Activated CD4-positive, alpha-beta T cell treated with anti-CD3 and anti-CD28 coated beads for 24 hours (primary cell): ENCODE data around the gene TMPRSS2.

Experiments used
- DNase-seq, 2 donors: peaks; one replicate each; pipeline ENCODE4 v3.0.0-alpha.2; 2020; ENCODE audit warnings: low read depth in 2 of 2

TMPRSS2 gene

DNA sequence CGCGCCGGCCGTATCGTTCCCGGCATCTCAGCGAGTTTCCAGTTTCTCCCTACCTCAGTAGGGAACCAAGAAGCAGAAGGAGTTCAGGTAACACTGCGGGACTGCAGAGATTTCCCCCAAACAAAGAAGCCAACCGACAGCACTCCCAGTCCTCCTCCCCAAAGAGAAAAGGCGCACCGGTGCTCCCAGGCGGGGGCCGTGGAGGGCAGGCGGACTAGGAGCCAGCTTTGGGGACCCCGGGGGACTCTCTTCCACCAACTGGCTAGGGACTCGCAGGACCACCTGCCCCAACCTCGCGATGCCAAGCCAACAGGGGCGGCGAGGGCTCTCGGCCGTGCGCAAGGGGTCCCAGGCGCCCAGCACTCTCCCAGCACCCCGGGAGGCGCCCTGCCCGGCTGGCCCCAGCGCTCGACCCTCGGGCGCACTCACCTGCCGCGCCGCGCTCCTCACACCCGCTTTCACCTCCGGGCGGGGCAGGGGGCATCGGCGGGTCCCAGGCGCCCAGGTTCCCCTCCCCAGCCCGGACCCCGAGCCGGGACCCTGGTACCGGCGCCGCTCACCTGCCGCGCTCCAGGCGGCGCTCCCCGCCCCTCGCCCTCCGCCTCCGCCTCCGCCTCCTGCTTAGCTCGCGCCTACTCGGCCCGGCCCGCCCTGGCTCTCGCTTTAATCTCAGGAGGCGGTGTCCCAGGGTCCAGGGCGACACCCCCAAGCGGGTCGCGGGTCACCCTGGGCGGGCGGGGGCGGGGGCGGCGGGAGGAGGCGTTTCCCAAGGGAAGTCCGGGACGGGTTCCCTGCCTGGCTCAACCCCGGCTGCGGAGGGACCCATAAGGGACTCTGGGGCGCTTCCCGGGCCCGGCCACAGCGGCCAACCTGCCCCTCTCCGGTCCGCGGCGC is at the start of gene TMPRSS2:
Gene TMPRSS2, minus strand, starts transcription at position 638 of the 894 bp plus-strand sequence. CDS start 10,025 bp downstream, outside the sequence.
- no peak for DNase-seq

GRCh38 chr21:41555057-41555456 is 47.1 kb upstream of the TMPRSS2 start:
- no peak for DNase-seq

DNA sequence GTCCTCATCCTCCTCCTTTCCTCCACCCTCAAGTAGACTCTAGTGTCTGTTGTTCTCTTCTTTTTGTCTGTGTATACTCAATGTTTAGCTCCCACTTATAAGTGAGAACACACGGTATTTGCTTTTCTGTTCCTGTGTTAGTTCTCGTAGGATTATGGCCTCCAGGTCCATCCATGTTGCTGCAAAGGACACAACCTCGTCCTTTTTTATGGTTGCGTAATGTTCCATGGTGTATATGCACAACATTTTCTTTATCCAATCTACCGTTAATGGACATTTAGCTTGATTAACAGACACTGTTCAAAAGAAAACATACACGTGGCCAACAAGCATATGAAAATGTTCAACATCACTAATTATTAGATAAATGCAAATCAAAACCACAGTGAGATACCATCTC is 44.3 kb upstream of the TMPRSS2 start:
- DNase-seq = no peak

GRCh38 chr21:41548781-41549180 is 40.8 kb upstream of the TMPRSS2 start:
- DNase-seq = no peak

- DNase-seq = no peak
These were observed 39.2 kb upstream of the TMPRSS2 start for GRCh38 chr21:41547111-41547510.

DNA sequence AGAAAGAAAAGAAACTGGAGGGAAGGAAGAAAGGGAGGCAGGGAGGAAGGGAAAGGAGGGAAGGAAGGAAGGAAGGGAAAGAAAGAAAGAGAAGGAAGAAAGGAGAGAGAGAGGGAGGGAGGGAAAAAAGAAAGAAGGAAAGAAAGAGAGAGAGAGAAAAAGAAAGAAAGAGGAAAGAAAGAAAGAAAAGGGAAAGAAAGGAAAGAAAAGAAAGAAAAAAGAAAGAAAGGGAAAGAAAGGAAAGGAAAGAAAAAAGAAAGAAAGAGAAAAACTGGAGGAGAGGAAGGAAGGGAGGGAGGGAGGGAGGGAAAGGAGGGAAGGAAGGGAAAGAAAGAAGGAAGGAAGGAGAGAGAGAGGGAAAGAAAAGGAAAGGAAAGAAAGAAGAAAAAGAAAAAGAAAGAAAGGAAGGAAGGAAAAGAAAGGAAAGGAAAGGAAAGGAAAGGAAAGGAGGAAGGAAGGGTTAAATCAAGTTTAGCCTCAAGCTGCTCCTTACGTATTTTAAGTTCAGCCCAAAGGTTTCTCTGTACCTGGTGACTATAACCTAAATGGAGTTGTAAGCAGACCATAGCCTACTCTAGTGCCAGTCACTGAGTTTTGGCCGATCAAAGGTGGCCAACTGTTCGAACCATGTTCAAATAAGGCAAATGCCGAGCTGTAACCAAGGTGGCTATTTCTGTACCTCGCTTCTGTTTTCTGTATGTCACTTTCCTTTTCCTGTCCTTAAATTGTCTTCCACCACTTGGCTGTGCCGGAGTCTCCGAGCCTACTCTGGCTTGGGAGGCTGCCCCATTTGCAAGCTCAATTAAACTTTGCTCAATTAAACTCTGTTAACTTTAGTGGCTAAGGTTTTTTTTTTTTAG is 37.8 kb upstream of the TMPRSS2 start:
- DNase-seq = no peak

DNA sequence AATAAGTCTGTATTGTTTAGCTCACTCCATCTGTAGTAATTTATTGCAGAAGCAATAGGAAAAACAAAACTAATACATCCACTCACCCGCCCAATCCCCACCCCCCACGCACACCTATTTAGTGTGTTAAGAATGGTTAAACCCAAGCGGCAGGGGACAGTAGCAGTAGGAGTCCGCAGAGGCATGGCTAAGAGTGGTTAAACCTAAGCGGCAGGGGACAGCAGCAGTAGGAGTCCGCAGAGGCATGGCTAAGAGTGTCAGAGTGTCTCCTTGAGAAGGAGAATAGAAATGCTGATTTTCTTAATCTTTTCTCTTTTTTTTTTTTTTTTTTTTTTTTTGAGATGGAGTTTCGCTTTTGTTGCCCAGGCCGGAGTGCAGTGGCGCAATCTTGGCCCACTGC is 34.8 kb upstream of the TMPRSS2 start:
- no peak for DNase-seq

DNA sequence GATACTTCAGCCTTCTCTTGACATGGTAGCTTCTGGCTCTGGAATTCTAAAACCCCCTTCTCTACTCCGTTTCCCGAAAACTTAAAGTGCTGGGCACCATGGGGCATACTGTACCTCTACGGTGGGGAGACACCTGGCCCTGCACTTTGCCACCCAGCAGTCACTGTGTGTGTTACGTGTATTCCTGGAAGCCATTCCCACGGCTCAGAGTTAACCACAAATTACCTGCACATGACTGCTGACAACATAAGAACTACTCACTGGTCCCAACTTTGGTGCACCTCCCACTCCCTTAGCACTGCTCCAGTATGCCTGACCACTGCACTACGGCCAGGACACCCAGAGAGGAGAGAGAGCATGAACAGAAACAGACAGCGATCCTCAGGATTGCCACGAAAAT is 29.4 kb upstream of the TMPRSS2 start:
- no peak for DNase-seq

DNA sequence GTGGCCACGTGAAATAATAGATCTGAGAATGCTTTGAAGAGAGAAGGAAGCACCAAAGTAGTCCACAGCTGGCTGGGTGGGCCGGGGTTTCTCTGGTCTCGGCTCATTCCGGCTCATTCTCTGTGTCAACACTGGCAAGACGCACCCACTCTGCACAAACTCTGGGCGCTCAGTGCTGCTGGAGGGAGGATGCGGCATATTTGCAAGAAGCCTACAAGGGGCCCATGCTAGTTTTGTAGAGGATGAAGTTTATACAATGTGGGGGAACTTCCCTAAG is 28.8 kb upstream of the TMPRSS2 start:
- DNase-seq = no peak

- DNase-seq = no peak
These were observed 28.3 kb upstream of the TMPRSS2 start for GRCh38 chr21:41536076-41536826.

GRCh38 chr21:41530366-41530765 is 22.4 kb upstream of the TMPRSS2 start:
- no peak for DNase-seq

- no peak for DNase-seq
These were observed 21.8 kb upstream of the TMPRSS2 start for GRCh38 chr21:41529769-41530168.

GRCh38 chr21:41526478-41527087 is 18.6 kb upstream of the TMPRSS2 start:
- DNase-seq = no peak

- DNase-seq = no peak
These were observed 15.2 kb upstream of the TMPRSS2 start for GRCh38 chr21:41523175-41523574.

DNA sequence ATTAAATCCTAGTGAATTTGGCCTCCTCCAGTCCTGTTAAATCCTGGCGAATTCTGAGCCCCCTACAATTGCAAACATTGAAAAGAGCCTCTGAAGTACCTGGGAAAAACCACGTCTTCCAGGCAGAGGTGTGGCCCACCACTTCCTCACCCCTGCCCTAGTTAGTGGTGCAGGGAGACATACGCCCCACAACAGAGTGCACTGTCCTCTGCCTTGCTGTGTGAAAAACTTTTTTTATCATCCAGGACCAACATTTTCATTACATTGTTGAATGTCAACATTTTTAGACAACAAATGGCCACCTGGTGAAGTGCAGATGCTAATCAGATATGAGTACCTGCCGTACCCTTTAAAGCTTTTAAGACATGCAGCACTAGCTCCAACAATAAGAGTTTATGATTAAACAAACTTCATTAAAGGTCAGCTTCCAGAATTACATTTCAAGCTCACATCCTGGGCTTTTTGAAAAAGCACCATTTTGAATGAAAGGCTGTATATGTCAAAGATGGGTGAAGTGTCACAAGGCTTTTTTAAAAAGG is 13.6 kb upstream of the TMPRSS2 start:
- no peak for DNase-seq

DNA sequence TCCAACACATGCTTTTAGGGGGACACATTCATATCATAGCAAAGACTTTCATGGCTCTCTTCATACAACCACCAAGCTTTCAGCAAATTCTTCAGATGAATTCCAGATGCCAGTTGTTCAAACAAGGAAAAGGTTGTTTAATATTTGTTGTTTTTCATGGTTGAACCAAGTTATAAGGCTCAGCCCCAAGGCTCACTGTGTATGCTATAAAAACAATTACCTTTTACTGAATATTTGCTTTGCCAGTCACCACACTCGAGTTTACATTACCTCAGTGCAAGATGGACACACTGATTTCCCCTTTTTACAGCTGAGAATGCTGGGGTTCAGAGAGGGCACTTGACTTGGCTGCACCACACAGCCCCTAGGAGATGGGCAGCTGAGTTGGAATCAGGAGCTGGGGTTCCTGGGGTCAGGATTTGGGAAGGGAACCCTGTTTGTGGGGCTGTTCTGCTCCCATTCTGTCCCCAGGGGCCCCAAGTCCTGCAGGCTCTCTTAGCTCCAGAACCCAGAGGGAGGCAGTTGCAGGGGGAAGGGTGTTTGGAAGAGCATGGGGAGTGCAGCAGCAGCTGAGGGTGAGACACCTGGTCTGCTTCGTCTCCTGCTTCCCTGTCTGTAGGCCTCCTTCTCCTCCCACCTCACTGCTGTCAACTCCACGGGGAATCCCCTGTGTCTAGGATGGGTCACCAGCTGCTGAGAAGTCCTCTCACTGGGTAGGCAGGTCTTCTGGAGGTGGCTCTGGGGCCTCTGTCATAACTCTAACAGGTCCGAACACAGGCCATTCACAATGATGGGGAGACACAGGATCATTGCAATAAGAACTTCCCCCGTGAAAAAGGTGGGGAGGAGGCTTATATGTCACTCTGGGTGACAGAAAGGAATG is 12.8 kb upstream of the TMPRSS2 start:
- no peak for DNase-seq

DNA sequence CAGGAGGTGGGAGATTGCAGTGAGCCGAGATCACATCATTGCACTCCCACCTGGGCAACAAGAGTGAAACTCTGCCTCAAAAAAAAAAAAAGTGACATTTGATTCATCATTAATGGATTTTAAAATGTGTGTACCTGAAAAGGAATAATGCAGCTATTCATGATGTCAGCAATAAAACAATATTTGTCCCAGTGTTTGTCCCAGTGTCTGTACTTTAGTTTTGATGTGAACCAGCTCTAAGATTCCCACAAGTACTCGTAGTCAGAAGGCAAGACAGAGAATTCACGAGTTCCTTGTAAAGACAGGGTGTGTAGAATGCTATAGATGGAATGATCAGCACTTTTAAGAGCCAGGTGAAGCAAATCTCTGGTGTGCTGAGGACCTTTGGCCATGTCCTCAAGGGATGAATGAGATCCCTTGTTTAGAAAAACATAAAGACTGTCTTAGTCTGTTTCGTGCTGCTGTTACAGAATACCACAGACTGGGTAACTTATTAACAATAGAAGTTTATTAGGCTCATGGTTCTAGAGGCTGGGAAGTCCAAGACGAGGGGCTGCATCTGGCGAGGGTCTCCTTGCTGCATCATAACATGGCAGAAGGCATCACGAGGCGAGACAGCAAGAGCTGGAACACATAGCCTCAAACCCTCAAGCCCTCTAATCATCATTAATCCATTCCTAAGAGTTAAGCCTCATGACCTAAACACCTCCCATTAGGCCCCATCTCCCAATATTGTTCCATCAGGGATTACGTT is 12.0 kb upstream of the TMPRSS2 start:
- DNase-seq = no peak

GRCh38 chr21:41518757-41519156 is 10.8 kb upstream of the TMPRSS2 start:
- DNase-seq = no peak

DNA sequence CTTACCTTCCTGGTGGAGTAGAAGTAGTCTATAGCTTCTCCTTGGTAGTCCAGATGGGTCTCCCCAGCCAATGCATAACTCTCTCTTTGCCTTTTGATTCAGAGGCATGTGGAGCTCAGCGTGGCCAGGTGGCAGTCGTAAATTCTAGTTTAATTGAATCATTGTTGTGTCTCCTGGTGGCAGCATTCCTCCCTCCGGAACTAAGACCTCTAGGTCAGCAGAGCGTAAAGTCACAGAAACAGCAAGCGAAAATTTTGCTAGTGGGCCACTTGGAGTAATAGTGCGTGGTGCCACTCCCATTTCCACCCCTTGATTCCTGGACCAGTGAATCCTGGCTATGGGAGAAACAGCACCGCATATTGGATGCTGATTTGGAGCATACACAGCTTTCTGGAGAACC is 3.9 kb upstream of the TMPRSS2 start:
- DNase-seq = no peak

GRCh38 chr21:41510500-41510899 is 2.5 kb upstream of the TMPRSS2 start:
- no peak for DNase-seq
